Right forelimb (tissue), 1 donor: ENCODE measurements around the gene HEPHL1.

Source experiments
- DNase-seq: peaks from one replicate; pipeline ENCODE4 v3.0.0-alpha.2; 2018

HEPHL1 gene

DNA sequence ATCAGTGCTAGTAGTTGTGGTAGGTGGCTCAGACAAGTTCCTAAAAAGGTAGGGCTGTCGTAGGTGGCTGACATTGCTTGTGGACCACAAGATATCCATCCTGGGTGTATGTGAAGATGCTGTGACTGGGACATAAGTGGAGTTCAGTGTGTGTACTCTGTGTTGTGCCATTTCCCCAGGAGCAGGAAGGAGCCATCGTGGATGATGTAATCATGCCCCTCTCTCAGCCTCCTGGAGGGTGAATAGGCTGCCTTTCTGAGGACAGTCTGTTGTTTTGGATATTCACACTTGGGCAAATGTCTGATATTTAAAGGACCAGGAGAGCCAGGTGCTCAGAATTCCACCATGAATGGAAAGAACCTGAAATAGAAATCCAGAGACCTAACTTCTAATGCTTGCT lies 2.7 kb downstream of the HEPHL1 start:
- no peak for DNase-seq

GRCh38 chr11:94024547-94024946 lies 3.4 kb downstream of the HEPHL1 start:
- DNase-seq = no peak

- DNase-seq = no peak
Measured at GRCh38 chr11:94025690-94026394, 4.7 kb downstream of the HEPHL1 start.

DNA sequence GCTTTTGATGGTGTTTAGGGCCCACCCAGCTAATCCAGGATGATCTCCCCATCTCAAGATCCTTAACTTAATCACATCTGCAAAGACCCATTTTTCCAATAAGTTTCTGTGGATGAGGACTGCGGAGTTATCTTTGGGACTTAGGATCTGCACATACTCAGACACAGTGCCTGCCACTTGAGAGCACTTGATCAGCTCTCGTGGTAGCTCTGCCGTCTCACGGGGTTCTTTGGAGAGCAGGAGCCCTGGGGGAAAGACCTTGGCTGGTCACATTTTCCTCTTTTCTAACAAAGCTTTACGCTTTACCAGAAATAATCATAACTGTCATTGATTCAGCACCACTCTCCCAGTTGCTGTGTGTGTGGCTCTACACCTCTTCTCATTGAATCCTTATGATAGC lies 6.1 kb downstream of the HEPHL1 start:
- DNase-seq = no peak

DNA sequence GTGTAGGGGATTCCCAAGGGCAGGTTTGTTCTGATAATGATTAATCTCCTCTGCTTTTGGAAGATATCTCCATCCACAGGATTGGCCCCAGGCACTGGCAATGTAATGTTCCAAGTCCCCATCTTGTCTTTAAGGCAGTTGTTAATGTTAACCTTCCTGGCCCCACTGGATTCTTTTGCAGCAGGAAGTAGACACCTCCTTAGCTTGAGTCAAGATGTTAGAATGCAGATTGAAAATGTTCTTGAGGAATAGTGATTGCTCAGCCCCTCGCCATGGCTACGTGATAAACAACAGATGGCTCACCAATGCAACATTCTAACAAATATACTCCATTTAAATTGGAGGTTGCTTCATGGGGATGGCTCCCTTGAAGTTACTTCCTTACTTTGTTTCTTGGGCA lies 7.3 kb downstream of the HEPHL1 start:
- no peak for DNase-seq

DNA sequence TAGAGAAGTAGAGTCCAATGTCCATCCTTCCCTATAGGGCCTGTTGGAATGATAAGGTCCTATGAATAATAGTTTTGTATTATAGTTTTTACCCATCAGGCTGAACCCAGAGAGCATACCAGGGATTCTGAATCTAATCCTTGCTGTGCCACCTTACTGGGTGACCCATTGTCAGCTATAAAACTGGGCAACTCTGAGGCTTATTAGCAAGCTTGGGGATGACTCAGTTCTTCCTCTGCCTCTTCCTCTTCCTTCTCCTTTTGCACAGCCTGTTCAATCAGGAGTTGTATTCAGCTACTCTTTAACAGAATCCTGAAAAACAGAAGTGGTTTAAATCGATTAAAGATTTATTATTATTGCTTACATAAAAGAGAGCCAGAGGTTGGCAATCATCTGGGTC lies 8.9 kb downstream of the HEPHL1 start:
- DNase-seq = no peak

DNA sequence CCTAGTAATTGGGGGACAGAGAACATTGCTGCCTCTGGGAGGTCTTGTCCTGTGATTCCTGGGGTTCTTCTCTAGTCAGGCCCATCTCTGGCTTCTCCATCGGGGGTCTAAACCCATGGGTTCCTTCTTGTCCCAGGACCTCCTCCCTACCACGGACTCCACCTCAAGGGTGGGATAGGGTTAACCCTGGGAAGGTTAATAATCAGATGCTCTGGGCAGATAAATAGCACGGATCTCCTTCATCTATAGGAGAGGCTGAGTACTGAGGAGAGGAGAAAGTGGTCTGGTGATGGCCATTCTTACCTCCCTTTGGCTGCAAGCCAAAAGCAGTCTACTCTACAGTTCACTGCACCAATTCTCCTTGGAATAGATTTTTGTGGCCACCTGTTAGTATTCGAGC lies 10.5 kb downstream of the HEPHL1 start:
- DNase-seq = no peak

DNA sequence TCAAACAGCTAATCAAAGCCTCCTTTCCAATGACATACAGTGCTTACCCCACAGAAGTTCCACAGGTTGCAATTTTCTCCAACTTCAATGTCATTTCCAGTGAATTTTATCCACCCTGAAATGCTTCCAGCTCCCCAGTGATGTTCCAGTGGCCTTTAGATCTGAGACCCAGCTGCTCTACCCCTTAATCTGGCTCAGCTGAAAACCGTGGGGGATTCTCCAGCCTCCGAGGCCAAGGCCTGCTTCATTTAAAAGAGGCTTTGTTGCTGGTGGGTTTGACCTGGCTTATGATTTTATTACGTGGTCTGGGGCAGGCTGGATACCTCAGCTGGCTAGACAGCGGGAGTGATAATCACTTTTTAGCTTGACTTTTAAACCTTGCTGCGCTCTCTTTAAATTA lies 10.9 kb downstream of the HEPHL1 start:
- no peak for DNase-seq

GRCh38 chr11:94032725-94033124 lies 11.6 kb downstream of the HEPHL1 start:
- DNase-seq = no peak

DNA sequence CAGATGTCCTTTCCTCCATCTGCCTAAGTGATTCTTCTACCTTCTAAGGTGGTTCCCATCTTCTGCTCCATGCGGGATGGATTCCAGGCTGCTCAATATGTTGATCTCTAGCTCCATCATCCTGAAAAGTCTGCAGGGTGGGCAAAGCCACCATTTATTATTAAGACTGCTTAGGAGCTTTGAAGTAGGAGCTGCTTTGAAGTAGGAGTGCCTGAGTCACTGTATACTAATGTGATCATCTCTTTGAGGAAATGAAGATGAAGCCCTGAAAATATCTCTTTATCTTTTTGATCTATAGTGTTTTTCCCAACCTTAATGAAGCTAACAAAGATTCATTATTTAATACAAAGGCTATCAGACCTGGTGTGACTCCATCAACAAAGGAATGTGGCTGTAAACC lies 13.1 kb downstream of the HEPHL1 start:
- no peak for DNase-seq

GRCh38 chr11:94036096-94036495 lies 14.9 kb downstream of the HEPHL1 start:
- no peak for DNase-seq

DNA sequence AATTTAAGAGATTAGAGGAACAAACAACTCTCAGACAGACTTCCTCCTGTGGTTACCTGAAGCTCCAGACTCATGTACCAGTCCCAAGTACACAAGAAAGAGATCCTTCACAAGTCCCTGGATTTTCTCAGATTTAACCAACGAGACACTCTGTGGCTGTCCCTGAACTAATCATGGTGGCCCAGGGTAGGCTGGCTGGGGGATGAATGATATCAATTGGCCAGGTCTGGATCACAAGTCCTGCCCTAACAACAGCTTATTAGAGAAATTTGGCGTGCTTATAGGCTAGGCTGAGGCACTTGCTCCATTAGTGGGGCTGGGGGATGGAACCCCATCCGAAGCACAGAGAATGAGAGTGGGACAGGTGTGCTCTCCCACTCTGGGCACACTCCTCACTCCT lies 22.1 kb downstream of the HEPHL1 start:
- no peak for DNase-seq

DNA sequence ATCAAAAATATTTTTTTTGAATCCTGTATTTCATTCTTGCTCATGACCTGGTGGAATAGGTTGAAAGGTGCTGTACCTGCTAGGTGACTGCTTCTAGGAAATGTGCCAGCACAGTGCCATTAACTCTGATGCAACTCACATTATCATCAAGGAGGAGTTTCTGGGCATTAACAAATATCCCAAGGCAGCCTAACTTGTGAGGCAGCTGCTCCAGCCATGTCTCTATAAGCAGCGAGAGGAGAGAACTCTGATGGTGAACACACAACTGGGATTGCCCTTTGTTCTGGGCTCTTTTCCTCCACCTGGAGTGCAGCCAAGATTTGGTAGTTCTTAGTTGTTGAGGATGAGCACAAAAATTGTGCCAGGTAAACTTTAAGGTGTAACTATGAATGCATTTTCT lies 25.6 kb downstream of the HEPHL1 start:
- DNase-seq = no peak

- no peak for DNase-seq
Measured at GRCh38 chr11:94048032-94048709, 27.0 kb downstream of the HEPHL1 start.

- no peak for DNase-seq
Measured at GRCh38 chr11:94049351-94049750, 28.2 kb downstream of the HEPHL1 start.

DNA sequence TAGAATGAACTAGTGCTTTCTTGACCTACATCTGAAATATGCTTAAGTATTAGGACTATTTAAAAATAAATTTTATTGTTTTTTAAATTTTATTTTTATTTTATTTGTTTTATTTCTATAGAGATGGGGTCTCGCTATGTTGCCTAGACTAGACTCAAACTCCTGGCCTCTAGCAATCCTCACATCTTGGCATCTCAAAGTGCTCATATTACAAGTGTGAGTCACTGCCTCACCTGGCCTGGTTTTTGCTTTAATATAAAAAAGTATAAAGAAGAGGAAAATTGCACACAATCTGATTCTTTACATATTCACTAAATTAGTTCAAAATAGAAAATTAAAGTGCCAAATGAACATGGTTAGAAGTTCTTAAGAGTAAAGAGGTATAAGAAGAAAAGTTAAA lies 37.5 kb downstream of the HEPHL1 start:
- no peak for DNase-seq

DNA sequence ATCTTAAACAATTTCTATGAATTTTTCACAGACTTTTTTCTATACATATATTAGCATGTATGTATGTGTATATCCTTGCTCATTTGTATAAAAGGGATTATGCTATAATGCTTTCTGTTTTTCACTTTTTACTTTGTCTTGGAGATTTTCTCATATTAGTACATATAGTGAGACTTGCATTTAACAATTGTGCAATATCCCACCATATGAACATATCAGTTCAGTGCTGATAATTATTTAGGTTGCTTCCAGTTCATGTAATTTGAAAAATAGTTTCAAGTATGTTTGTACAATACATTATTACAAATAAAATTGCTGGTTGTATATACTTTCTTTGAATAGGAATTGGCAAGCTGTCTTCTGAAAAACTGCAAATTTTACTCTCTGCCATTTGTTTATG lies 37.9 kb downstream of the HEPHL1 start:
- no peak for DNase-seq

DNA sequence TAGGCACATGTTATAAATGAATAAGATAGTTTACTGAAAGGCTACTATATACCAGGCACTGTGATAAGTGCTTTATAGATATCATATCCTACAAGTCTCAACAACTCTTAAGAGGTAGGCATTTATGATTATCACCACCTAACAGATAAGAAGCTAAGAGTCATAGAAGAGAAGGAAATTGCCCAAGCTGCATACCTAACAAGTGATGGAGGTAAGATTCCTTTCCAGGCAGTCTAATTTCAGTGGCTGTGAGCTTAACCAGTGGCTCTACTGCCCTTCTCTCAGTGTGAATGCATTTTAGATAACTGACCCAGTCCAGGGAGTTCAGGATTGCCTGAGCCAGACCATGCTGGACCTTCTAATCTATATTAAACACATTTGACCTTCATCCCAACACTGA lies 39.2 kb downstream of the HEPHL1 start:
- no peak for DNase-seq

GRCh38 chr11:94062360-94062759 lies 41.2 kb downstream of the HEPHL1 start:
- no peak for DNase-seq

DNA sequence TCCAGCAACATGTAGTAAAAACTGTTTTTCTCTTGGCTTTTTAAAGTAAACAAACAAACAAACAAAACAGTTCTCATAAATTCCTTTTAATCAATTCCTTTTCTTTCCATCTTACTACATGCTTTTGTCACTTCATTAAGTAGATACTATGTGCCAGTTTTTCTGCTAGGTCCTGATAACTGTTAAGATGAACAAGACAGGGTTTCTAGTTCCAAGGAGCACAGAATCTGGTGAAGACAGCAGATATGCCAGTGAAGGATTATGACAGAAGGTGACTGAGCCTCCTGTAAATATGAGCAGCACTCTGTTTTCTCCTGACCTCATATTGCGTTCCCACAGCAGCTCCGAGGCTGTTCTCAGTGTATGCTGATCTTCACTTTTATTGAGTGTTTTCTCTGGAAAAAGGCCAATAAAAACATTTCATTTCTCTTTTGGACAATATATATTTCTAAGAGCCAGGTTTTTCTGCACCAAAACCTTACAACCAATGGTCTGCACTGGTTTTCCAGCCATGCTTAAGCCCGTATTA lies 45.8 kb downstream of the HEPHL1 start:
- no peak for DNase-seq

GRCh38 chr11:94068764-94069163 lies 47.6 kb downstream of the HEPHL1 start:
- no peak for DNase-seq

DNA sequence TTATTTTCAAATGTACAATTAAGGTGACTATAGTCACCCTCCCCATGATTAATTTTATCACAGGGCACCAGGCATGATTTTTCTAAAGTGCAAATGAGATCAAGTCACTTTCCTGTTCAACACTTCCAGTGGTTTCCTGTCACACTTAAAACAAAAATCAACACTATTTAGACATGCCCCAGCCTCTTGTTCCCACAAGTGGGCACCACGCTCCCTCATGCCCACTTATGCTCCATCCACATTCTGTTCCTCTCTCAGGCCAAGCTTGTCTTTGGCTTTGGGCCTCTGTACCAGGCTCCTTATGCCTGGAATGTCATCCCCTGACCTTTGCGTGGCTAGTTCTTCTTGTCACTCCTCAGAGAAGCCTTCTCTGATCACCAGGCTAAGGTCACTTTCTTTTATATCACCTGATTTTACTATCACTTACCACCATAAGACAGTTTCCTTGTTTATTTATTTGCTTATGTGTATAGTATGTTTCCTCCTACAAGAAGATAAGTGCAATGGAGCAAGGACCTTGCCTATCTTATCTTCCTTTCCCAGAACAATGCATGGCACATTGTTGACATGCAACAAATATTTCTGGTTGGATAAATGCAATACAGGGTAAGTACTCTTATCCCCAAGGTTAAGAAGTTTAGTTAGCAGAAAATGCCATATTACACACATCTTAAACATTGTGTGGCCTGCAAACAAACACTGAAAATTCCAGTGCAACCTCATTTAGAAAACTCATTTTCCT lies 56.6 kb downstream of the HEPHL1 start:
- no peak for DNase-seq

GRCh38 chr11:94084164-94084563 lies 63.0 kb downstream of the HEPHL1 start:
- DNase-seq = no peak

GRCh38 chr11:94088906-94089305 lies 67.8 kb downstream of the HEPHL1 start:
- no peak for DNase-seq
